Stimulated activated CD8-positive, alpha-beta memory T cell treated with anti-CD3 and anti-CD28 coated beads, Interleukin-15, amount 100 ng/mL, for 1 hour (primary cell): ENCODE measurements around the gene CHRD.

ENCODE experiments used
- DNase-seq: peaks from one replicate; pipeline ENCODE4 v3.0.0-alpha.2; 2020; ENCODE audit warnings: low read depth

Gene CHRD

DNA sequence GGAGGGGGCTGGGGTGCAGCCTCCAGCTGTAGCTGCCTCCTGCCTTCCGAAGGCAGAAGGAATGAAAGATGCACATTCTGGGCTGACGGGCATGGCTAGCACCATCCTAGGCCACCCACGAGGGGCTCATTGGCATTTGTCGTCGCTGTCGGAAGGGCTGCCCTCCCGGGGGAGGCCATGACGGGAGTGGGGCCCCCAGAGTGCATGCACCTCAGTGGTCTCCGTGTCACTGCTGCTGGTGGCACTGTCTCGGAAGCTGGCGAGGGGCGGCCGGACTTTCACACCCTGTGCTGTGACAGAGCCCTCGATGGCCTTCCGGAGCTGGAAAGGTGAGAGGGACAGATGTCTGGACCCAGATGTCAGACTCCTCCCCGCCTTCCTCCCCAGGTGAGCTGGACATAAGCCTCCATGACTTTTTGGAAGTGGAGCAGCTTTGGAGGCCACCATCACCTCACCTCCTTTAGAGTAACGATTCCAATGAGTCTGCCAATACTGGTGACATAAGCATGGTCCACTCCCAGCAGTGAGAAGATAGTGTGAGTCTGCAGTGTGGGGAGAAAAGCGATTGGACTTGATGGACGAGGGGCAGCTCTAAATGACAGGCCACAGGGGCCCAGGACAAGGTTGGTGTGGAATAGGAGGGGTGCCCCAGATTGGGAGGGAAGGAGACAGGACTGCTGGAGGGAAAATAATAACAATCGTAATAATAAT lies 33.2 kb upstream of the CHRD start:
- DNase-seq: no peak

DNA sequence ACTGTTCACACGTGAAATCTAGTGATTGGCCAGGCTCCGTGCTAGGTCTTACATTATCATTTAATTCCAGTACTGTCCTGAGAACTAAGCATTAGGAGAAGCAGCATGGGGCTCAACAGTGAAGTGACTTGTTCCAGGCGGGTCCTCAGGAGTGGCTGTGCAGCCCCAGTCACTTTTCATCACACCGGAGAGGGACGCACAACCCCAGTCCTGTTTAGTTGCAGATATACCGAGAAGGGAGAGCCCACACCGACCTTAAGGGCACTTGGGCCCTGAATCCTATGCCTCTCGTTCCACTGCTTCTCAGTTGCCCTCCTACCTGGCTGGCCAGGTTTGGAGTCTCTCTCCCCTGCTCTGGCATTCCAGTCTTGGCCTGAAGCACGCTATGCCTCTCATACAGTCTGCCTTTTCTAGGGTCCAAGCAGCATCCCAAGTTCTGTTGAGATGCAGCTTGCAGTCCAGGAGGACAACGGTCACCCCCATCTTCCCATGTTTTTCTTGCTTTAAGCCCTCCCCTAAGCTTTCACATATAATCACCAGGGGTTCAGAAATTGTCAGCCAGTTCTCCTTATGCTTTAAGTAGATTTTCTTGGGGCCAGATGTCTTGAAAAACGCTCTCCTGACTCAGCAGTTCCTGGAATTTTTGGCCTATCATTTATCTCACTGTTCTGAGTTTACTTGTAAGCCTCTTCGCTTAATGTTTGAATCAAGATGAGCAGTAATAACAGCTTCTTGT lies 32.4 kb upstream of the CHRD start:
- no peak for DNase-seq

DNA sequence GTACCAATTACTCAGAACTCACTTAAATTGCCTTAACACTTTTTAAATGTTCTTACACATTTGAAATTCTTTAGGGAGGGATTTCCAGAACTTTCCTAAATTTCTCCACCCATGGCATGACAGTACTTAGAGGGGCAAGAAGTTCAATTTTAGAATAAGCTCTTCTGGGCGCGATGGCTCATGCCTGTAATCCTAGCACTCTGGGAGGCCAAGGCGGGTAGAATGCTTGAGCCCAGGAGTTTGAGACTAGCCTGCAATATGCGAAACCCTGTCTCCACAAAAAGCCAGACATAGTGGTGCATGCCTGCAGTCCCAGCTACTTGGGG lies 31.8 kb upstream of the CHRD start:
- DNase-seq: no peak

GRCh38 chr3:184349563-184350470 lies 30.0 kb upstream of the CHRD start:
- DNase-seq: no peak

DNA sequence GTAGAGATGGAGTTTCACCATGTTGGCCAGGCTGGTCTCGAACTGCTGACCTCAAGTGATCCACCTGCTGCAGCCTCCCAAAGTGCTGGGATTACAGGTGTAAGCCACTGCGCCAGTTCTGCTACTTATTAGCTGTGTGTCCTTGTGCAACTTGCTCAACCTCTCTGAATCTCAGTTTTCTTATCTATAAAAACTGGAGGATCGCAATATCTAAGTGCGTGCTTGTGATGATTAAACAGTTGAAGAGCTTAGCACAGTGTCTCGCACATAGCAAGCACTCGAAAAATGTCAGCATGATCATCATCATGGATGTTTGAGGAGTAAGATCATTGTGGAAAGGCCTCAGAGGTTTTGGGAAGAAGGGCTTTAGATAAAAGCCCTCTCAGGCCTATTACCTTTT lies 29.2 kb upstream of the CHRD start:
- no peak for DNase-seq

DNA sequence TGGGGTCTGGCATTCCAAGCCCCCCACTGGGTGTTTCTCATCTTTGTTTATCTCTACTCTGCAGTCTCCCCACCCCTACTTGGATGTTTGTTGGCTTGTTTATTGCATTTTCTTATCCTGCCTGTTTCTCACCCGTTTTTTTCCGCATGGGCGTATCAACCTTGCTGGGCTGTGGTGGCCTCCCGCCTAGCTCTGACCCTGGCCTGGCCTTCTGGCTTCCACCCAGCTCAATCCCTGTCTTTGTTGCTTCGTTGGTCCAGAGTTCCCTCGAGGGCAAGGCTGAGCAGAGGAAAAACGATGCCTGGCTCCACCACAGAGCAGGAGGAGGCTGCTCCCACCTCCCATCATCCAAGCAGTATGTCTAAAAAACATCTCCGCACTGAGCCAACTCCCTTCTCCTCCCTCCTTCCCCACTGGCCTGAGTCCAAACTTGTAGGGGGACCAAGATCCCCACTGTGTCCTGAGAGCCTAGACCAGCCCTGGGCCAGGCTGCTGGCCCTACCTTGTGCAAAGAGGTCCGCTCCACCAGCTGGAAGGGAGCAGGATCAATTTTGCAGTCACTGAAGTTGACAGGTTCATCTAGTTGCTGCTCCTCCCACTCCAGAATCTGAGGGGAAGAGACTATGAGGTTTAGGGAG lies 28.2 kb upstream of the CHRD start:
- DNase-seq: no peak

- no peak for DNase-seq
Observed at GRCh38 chr3:184352149-184352785, 27.6 kb upstream of the CHRD start.

GRCh38 chr3:184352897-184353545 lies 26.8 kb upstream of the CHRD start:
- no peak for DNase-seq

DNA sequence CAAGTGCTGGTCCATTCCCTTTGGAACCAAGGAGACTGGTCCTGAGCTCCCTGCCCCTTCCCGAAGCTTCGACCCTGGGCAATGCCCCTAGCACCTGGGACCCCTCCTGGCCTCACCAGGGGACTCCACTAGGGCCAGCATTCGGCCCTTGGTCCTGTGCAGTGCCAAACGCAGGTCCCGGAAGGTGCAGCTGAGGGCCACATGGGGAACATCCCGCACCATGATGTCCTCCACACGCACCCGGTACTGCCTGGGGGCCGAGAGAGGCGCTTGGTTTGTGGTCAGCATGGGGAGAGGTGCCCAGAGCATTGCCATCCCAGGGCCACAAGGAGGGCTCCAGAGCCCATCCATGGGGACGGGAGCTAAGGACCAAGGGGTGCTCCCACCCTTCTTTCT lies 26.3 kb upstream of the CHRD start:
- no peak for DNase-seq

DNA sequence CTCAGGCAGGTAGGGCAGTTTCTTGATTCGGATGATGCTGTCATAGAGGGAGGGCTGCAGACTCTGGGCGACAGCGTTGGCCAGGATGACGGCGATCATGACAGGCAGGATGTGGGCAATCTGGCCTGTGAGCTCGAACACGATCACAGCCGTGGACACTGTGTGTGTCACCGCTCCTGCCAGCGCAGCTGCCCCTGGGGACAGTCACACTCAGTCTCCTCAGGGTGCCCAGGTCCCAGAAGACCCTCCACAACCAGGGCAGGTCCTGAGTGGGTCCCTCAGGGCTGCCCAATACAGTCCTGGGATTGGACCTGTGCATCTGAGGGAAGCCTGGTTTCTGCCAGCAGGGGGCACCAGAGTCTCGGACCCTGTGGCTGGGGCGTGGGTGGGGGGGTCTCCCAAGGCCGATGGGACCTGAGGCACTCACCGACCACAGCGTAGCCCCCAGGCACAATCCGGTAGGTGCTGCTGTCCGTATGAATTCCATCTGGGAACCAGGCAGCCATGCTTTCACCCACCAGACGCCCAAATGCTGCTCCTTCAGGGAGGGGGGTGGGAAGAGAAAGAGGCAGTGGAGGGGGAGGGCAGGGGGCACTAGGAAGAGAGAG lies 25.6 kb upstream of the CHRD start:
- peak; percentile 54 for DNase-seq

- no peak for DNase-seq
Observed at GRCh38 chr3:184354754-184355153, 25.1 kb upstream of the CHRD start.

DNA sequence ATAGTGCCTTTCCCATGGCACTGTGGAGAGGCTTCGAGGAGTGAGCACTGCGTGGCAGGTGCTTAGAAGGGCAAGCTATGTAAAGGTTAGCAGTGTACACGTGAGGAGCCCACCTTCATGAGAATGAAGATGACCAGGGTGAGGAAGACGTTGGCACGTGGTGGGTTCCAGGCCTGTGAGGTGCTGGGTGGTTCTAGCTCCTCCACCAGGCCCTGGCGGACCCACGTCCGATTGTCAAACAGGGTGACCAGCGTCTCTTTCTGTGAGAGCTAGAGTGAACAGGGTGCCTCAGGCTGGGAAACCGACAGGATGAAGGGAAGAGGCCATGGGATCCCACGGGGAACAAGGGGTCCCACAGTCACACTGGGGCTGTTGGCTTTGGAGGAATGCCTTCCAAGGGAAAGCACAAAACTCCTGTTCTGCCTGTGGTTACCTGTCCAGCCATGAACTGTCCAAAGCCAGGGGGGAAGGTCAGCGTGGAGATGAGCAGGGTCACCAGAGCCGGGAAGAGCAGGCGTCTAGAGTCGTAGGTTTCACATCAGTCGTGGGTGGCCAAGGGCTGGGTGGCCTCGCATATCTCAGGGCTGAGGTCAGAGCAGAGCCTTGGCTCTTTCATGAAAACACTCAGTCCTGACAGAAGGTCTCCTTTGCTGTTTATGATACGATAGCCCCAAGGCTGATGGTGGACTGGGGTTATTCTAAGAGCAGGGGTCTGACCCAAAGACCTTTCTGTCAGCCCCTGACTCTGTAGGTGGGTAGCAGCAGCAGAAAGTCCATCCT lies 24.4 kb upstream of the CHRD start:
- no peak for DNase-seq

- no peak for DNase-seq
Observed at GRCh38 chr3:184357248-184358123, 22.4 kb upstream of the CHRD start.

- DNase-seq: no peak
Observed at GRCh38 chr3:184358124-184358767, 21.6 kb upstream of the CHRD start.

DNA sequence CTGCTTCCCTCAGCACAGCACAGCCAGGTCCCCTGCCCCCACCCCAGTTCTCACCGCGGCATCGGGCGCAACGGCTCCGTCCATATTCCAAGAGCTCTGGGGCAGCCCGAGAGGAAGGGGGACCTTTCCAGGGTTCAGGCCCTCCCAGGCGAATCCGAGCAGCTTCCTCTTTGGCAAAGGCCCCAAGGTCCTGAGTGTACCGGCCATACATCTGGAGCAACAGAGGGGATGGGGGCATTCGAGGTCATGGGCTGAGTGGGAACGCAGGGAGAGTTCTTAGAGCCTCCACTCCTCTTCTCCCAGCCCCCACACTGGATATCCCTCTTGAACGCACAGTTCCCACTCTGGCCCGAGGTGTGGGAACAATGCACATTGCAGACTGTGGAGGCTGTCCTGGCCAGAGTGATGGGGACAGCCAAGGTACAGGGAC lies 20.9 kb upstream of the CHRD start:
- DNase-seq: no peak

DNA sequence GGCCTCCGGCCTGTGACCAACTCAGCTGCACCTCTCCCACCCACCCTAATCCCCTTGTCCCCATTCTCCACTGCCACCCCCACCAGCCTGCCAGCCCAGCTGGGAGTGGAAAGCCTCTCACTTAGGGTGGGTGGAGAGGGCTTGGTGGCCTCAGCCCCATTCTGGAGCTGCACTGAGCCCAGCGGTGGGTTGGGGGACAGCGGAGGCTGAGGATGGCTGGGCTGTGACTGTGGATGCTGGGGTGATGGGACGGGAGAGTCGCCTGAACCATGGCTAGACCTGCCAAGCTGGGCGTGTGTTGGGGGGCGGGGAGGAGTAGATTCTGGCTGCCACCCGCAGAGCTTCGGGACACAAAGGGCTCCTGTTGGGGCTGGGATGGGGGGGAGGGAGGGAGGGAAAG lies 20.2 kb upstream of the CHRD start:
- no peak for DNase-seq

GRCh38 chr3:184360070-184360928 lies 19.6 kb upstream of the CHRD start:
- no peak for DNase-seq
